GM23248 (cell line): ENCODE data around the gene PAXX. TPM values are rescaled to one million over a fixed set of nuclear protein-coding genes. Genes with fewer than 3 reads are reported as not detected.

ENCODE experiments used
- DNase-seq: peaks from one replicate; pipeline ENCODE4 v3.0.0-alpha.2; 2015
- H2AFZ ChIP-seq: fragments of 200-600 bp; sonication (generic); 2 replicates; pipeline ENCODE4 v1.6.1; 2016; ENCODE audit warnings: antibody characterized with exemption
- H3F3A ChIP-seq: fragments of 200-600 bp; sonication (generic); 2 replicates; pipeline ENCODE4 v1.6.1; 2016; ENCODE audit warnings: mild to moderate bottlenecking, antibody characterized with exemption, mixed run types; ENCODE audit not compliant: insufficient read depth
- H3K27ac ChIP-seq: fragments of 200-600 bp; sonication (generic); 2 replicates; pipeline ENCODE4 v1.5.1; 2016; ENCODE audit warnings: mild to moderate bottlenecking
- H3K27me3 ChIP-seq: fragments of 200-600 bp; sonication (generic); replicated peaks from 2 replicates; pipeline ENCODE4 v1.6.1; 2016; ENCODE audit warnings: mild to moderate bottlenecking; ENCODE audit not compliant: insufficient read depth
- H3K36me3 ChIP-seq: fragments of 200-600 bp; sonication (generic); 2 replicates; pipeline ENCODE4 v1.6.1; 2016; ENCODE audit warnings: low read depth, mild to moderate bottlenecking
- H3K4me1 ChIP-seq: fragments of 200-600 bp; sonication (generic); 2 replicates; pipeline ENCODE4 v1.6.1; 2016; ENCODE audit warnings: mild to moderate bottlenecking; ENCODE audit not compliant: insufficient read depth
- H3K4me2 ChIP-seq: fragments of 200-600 bp; sonication (generic); one replicate; pipeline ENCODE4 v1.6.1; 2016; ENCODE audit warnings: mild to moderate bottlenecking; ENCODE audit not compliant: unreplicated experiment
- H3K4me3 ChIP-seq: fragments of 200-600 bp; sonication (generic); 2 replicates; pipeline ENCODE4 v1.5.1; 2016; ENCODE audit warnings: mild to moderate bottlenecking
- H3K79me2 ChIP-seq: fragments of 200-600 bp; sonication (generic); 2 replicates; pipeline ENCODE4 v1.6.1; 2016; ENCODE audit warnings: mild to moderate bottlenecking; ENCODE audit not compliant: insufficient read depth
- H3K9ac ChIP-seq: fragments of 200-600 bp; sonication (generic); 2 replicates; pipeline ENCODE4 v1.6.1; 2016; ENCODE audit warnings: mild to moderate bottlenecking
- H3K9me2 ChIP-seq: fragments of 200-600 bp; sonication (generic); 2 replicates; pipeline ENCODE4 v1.6.1; 2016; ENCODE audit warnings: mixed run types, mild to moderate bottlenecking, moderate library complexity; ENCODE audit not compliant: insufficient read depth
- H3K9me3 ChIP-seq: fragments of 200-600 bp; sonication (generic); one replicate; pipeline ENCODE4 v1.6.1; 2017; ENCODE audit warnings: low read depth
- H4K20me1 ChIP-seq: fragments of 200-600 bp; sonication (generic); 2 replicates; pipeline ENCODE4 v1.6.0; 2016; ENCODE audit not compliant: insufficient read depth
- EZH2 ChIP-seq: fragments of 200-600 bp; sonication (generic); IDR thresholded peaks from 2 replicates; pipeline ENCODE4 v1.6.1; 2018; ENCODE audit warnings: antibody characterized with exemption, mild to moderate bottlenecking; ENCODE audit not compliant: insufficient read depth, poor library complexity, severe bottlenecking
- EZH2phosphoT487 ChIP-seq: fragments of 200-600 bp; sonication (generic); IDR thresholded peaks from 2 replicates; pipeline ENCODE4 v1.6.1; 2018; ENCODE audit warnings: antibody characterized with exemption, moderate library complexity, mild to moderate bottlenecking, low read depth; ENCODE audit not compliant: insufficient read depth
- WGBS, 2 experiments: methylation state at CpG; one replicate each; pipeline ENCODE4 v1.1.6; 2015 to 2017; ENCODE audit warnings: low lambda C conversion rate in 2 of 2, low coverage in 1 of 2; ENCODE audit errors: missing lambda C conversion rate in 2 of 2; 5-methylcytosine and 5-hydroxymethylcytosine counted together
- in situ Hi-C: fragments of 300-500 bp; cut with MboI; formaldehyde crosslinking; loops from 2 replicates; pipeline ENCODE4 v1.15.0; 2020
- polyA plus RNA-seq: library from polyadenylated mRNA; unstranded; fragments of >200 nt; fragmentation: Nextera tagmentation; extraction: Ambion mirVana; gene quantifications from 2 replicates; pipeline ENCODE4 v1.2.1, GENCODE V29; 2016
- total RNA-seq: library from RNA; depleted of rRNA; stranded (reverse); fragments of >200 nt; shearing (Covaris generic); gene quantifications from 2 replicates; pipeline ENCODE4 v1.2.3, GENCODE V29; 2014

PAXX gene
- total and polyA plus RNA-seq, 2 experiments from 2014 or later, result 52.2 to 54.5 TPM

DNA sequence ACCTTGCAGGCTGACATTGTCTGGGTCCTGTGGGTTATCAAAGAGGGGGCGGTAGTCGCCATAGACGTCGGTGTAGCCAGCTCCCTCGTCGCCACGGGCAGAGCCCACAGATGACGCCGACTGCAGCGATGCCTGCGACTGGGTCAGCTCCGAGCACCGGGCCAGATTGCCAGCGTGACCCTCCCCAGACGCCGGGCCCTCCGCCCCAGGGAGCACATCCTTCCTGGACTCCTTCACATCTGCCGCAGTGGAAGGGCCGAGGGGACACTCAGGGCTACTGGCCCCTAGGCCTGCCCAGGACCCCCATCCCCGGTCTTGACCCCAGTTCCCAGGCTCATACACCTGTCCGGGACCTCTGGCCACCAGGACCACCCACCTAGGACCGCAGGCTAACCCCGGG is 21.9 kb downstream of the PAXX start:
- WGBS, 2 experiments, result 91 to 92% methylated on average over 18 to 21 of the region's 23 CpGs
- H3K4me2 ChIP-seq, result no peak overlapping the region
- H3K36me3 ChIP-seq, result no peaks in the 10 kb centered on the region
- H2AFZ ChIP-seq, result no peak overlapping the region
- no peaks in the 10 kb centered on the region for H4K20me1 ChIP-seq
- H3K79me2 ChIP-seq, result no peaks in the 10 kb centered on the region
- DNase-seq, result no peak
- no peaks in the 10 kb centered on the region for H3F3A ChIP-seq
- H3K27me3 ChIP-seq, result no peaks in the 10 kb centered on the region
- no peaks in the 10 kb centered on the region for H3K9me2 ChIP-seq
- no peak overlapping the region for H3K4me3 ChIP-seq
- H3K9me3 ChIP-seq, result no peaks in the 10 kb centered on the region
- in situ Hi-C loops, result no loop called here
- TF ChIP-seq EZH2 (no peak), EZH2phosphoT487 (no peak)
- no peak overlapping the region for H3K9ac ChIP-seq
- H3K27ac ChIP-seq, result no peak overlapping the region
- no peaks in the 10 kb centered on the region for H3K4me1 ChIP-seq

DNA sequence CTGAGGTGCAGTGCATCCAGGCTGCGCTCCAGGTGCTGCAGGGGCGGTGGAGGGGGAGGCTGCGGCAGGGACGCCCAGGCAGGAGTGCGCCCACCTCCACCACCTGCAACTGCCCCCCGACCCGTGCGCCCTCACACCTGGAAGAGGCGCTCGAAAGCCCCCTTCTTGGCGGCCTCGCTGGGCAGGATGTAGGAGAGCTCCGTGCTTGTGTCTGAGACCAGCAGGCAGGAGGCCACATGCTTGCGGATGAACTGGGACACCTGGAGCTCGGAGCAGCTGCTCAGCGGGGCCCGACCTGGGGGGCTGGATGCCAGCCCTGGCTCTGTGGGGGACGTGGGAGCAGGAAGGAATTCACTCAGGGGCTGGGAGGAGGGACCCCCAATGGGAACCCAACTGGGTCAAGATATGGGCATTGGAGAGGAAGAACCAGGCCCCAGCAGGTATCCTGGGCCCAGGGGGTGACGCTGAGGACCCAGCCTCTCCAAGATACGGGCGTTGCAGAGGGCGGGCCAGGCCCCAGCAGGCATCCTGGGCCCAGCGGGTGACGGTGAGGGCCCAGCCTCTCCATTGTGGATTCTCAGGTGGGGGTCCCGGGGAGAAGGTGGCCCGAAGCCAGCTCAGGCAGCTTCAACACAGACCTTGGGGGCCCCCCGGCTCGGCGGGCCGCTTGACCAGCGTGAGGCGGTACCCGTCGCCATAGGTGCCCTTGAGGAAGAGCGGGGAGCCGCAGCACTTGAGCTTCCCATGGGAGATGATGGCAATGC is 22.7 kb downstream of the PAXX start:
- Histone ChIP-seq H3K79me2 (no peaks in the 10 kb centered on the region), H4K20me1 (no peaks in the 10 kb centered on the region), H3K27me3 (no peaks in the 10 kb centered on the region), H2AFZ (no peak overlapping the region), H3K36me3 (no peaks in the 10 kb centered on the region), H3K9me3 (no peaks in the 10 kb centered on the region), H3K9ac (no peak overlapping the region), H3K27ac (no peak overlapping the region), H3F3A (no peaks in the 10 kb centered on the region), H3K4me3 (no peak overlapping the region), H3K9me2 (no peaks in the 10 kb centered on the region), H3K4me1 (no peaks in the 10 kb centered on the region), H3K4me2 (no peak overlapping the region)
- TF ChIP-seq EZH2phosphoT487 (no peak), EZH2 (no peak)
- WGBS, 2 experiments, result 95 to 98% methylated on average over 25 to 36 of the region's 36 CpGs
- in situ Hi-C loops, result no loop called here
- no peak for DNase-seq

DNA sequence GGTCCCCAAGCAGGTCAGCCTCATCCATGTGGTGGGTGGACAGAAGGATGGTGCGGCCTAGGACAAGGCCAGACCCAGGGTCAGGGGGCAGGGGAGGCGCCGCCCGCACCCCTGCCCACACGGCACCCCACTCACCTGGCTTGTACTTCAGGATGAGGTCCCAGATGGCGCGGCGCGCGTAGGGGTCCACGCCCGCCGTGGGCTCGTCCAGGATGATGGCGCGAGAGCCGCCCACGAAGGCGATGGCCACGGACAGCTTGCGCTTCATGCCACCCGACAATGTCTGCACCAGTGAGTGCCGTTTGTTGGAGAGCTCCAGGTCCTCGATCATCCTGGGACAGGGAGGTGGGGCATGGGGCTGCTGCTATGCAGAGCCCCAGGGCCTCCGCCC is 23.3 kb downstream of the PAXX start:
- H3K9me3 ChIP-seq, result no peaks in the 10 kb centered on the region
- in situ Hi-C loops, result no loop called here
- H3K9me2 ChIP-seq, result no peaks in the 10 kb centered on the region

DNA sequence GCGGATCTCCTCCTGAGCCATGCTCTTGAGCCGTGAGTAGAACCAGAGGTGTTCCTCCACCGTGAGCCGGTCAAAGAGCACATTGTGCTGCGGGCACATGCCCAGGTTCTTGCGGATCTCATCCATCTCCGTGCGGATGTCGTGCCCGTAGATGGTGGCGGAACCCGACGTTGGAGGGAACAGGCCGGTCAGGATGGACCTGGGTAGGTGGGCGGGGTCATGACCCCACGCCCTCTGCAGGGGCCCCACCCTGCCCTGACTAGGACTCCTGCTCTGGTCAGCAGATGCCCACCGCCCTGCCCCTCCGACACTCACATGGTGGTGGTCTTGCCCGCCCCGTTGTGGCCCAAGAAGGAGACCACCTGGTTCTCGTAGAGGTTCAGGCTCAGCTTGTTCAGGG is 23.8 kb downstream of the PAXX start:
- 95 to 98% methylated on average over 16 to 21 of the region's 21 CpGs for WGBS, 2 experiments
- in situ Hi-C loops, result no loop called here
- no peak overlapping the region for H3K9ac ChIP-seq
- no peak overlapping the region for H3K27ac ChIP-seq
- no peaks in the 10 kb centered on the region for H3K9me3 ChIP-seq
- no peak overlapping the region for H3K4me2 ChIP-seq
- no peak overlapping the region for H2AFZ ChIP-seq
- no peak overlapping the region for H3K4me3 ChIP-seq
- H4K20me1 ChIP-seq, result no peaks in the 10 kb centered on the region
- H3K9me2 ChIP-seq, result no peaks in the 10 kb centered on the region
- H3F3A ChIP-seq, result no peaks in the 10 kb centered on the region
- H3K4me1 ChIP-seq, result no peaks in the 10 kb centered on the region
- no peaks in the 10 kb centered on the region for H3K27me3 ChIP-seq
- no peak for DNase-seq
- no peak for TF ChIP-seq EZH2
- TF ChIP-seq EZH2phosphoT487, result no peak
- H3K79me2 ChIP-seq, result no peaks in the 10 kb centered on the region
- no peaks in the 10 kb centered on the region for H3K36me3 ChIP-seq

More for the DNA sequence above, 23.3 kb downstream of the PAXX start:
- Histone ChIP-seq H3K36me3 (no peaks in the 10 kb centered on the region), H3K9ac (no peak overlapping the region), H3K27ac (no peak overlapping the region), H3F3A (no peaks in the 10 kb centered on the region), H3K4me1 (no peaks in the 10 kb centered on the region), H3K79me2 (no peaks in the 10 kb centered on the region), H3K27me3 (no peaks in the 10 kb centered on the region), H3K4me3 (no peak overlapping the region), H2AFZ (no peak overlapping the region), H4K20me1 (no peaks in the 10 kb centered on the region), H3K4me2 (no peak overlapping the region)
- TF ChIP-seq EZH2, result no peak
- 95 to 98% methylated on average over 13 to 25 of the region's 25 CpGs for WGBS, 2 experiments
- DNase-seq, result no peak

DNA sequence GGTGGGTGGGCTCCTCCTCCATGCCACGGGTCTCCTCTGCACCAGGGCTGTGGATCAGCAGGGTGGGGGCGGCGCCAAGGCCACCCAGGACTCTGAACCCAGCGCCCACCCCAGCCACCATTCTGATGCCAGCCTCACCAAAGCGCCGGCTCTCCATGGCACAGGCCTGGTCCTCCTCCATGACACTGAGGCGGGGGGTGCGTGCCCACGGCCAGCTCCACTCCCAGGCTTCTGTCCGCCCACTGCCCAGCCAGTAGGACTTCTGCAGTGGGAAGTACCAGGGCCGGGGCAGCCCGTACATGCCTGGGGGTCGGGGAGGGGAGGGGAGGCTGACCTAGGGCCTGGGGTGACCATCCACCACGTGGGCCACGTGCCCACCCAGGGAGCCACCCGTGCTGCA is 24.2 kb downstream of the PAXX start:
- no peaks in the 10 kb centered on the region for H3K27me3 ChIP-seq
- H3K4me2 ChIP-seq, result no peak overlapping the region
- 96 to 100% methylated on average over 5 to 6 of the region's 16 CpGs for whole genome bisulfite sequencing, 2 experiments
- in situ Hi-C loops, result no loop called here
- H3K9ac ChIP-seq, result no peak overlapping the region
- no peaks in the 10 kb centered on the region for H4K20me1 ChIP-seq
- no peak for TF ChIP-seq EZH2phosphoT487
- TF ChIP-seq EZH2, result no peak
- H3K27ac ChIP-seq, result no peak overlapping the region
- no peaks in the 10 kb centered on the region for H3K9me2 ChIP-seq
- H3K4me1 ChIP-seq, result no peaks in the 10 kb centered on the region
- H3K4me3 ChIP-seq, result no peak overlapping the region
- DNase-seq, result no peak
- no peaks in the 10 kb centered on the region for H3K9me3 ChIP-seq
- H3F3A ChIP-seq, result no peaks in the 10 kb centered on the region
- no peaks in the 10 kb centered on the region for H3K79me2 ChIP-seq
- H2AFZ ChIP-seq, result no peak overlapping the region
- no peaks in the 10 kb centered on the region for H3K36me3 ChIP-seq
